Left forelimb (tissue), 1 donor: ENCODE measurements around the gene RELCH.

Experiments
- DNase-seq: peaks from one replicate; pipeline ENCODE4 v3.0.0-alpha.2; 2018; ENCODE audit warnings: low spot score

The RELCH gene

DNA sequence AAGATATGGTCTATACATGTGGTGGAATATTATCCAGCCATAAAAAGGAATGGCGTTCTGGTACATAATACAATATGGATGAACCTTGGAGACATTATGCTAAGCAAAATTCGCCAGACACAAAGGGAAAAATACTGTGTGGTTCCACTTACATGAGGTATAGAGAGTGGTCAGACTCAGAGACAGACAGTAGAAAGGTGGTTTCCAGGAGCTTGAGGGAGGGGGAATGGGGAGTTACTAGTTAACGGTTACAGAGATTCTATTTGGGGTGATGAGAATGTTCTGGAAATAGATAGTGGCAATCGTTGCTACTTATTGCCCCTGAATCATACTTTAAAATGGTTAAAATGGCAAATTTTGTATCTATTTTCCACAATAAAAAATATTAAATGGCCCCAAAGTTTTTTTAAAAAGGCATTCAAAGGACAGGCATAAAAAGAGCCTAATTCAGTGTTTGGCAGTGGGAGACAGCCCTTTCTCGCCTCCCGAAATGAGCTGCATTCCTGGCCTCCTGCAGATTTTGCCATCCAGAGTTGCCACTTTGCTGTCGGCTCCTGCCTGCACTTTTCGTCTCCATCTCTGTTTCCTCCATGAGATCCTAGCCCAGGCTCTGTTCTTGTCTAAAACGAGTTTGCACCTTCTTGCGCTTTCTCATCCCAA, 151.5 kb downstream of the RELCH start:
- DNase-seq, result no peak

DNA sequence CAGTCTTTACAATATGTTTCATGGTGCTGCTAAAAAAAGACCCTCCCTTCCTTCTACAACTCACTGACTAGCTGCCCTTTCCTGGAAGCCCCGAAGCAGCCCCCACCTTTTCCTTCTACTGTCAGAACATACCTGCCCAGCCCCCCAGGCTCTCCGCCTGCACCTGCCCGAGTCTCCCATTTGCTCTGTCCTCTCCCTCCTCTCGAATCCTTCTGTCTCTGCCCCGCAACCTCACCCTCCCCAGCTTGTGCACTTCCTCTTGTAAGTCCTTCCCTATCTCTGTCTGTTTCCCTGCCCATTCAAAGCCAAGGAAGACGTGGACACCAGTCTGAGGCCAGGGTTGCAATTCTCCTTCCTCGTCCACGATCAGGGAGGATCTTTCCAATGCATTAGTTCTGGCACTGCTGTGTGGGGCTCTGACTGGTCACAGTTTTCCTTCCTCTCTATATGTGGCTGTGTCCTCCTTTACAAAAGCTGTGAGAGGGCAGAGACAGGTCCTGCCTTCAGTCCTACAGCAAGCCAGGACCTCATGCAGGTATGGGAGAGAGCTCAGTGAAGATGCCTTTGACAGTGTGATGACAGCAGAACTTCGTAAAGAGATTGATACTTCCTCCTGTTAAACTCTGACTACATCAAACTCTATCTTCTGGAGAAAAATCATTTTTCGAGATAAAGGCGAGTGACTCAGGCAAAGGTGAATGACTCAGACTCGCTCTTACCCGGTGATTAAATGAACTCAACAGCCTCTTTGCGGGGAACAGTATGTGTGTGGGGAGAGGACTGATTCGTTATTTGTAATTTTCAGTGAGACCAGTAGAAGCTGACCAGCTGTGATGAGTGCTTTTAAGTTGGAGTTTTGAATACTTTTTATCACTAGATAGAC, 152.3 kb downstream of the RELCH start:
- no peak for DNase-seq

DNA sequence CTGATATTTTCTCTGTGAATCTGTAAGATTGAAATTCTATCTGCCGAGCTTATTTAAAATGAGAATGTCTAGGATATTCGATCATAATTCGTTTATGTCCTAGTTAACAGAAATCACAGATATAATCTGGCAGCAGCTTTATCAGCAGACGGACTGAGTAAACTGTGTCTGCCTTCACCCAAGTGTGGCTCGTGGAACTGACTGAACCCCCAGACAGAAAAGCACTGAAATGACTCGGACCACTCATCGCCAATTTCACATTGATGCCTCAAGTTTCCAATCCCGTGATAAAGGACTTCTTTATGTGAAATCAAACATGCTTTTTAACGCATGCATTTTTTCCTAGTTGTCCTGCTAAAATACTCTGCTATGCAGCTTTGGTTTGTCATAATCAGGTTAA, 153.9 kb downstream of the RELCH start:
- DNase-seq, result no peak

DNA sequence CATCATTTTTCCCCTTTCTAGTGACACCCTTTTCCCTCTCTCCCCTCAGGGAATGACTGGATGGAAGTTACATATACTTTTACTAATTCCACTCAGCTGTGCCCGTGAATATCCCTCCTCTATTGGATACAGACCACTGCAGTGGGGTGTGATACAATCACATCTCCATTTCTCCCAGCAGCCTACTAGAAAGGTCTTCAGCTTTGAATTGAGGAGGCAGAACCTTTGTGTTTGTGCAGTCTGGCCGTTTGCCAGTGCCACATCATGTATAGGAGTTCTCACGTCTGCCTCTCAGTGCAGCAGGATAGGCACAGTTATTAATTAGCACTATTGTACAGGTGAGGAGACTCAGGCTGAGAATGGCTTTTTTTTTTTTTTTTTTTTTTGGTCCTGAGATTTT, 154.4 kb downstream of the RELCH start:
- DNase-seq, result no peak

DNA sequence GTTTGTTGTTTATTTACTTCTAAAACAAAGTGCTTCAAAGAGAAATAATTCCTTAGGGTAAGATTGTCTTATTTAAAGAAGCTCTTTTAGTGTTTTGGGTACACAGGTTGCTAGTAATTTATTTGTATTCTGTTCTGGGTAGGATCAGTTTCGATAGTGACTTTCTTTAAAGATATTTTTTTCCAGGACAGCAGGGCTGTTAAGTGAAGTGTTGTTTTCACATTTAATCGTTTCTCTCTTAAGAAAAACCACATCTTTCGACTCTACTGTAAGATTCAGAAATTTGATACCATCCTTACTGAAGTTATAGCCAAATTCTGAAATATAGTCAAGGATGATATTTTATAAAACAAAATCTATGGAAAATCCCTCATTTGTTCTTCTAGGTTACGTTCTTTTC, 155.8 kb downstream of the RELCH start:
- no peak for DNase-seq

DNA sequence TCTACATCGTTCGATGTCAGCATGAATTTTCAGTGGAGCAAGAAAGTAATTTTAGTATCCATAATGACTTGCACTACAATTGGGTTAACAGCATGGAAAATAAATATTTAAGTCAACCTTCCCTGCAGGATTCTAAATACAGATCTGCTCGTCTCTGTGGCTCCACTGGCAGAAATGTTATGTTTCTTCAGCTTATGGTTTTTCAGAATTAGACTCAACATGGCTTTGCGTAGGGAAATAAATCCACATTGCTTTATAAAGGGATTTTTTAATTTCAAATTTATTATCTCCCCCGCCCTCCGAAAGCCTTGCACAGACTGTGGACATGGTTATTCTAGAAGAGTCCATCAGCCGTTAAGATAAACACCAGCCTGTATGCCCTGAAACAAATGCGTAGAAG, 156.3 kb downstream of the RELCH start:
- no peak for DNase-seq

DNA sequence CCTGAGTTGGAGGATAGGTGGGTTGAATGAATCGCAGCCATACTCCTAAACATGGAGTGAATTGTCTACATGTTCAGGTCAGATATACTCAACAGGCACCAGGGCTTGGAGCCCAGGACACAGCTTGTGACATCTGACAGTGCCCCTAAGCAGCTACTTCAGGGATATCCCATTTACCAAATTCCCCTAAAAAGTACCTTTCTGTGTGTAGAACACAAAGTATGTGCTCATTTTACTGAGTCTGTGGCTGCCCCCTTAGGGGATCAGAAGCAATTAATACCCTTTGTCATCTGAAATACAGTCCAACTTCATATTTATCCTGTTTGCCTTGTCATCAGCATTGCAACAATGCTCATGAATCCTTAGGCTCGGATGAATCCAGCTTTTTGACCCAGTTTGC, 158.9 kb downstream of the RELCH start:
- no peak for DNase-seq

DNA sequence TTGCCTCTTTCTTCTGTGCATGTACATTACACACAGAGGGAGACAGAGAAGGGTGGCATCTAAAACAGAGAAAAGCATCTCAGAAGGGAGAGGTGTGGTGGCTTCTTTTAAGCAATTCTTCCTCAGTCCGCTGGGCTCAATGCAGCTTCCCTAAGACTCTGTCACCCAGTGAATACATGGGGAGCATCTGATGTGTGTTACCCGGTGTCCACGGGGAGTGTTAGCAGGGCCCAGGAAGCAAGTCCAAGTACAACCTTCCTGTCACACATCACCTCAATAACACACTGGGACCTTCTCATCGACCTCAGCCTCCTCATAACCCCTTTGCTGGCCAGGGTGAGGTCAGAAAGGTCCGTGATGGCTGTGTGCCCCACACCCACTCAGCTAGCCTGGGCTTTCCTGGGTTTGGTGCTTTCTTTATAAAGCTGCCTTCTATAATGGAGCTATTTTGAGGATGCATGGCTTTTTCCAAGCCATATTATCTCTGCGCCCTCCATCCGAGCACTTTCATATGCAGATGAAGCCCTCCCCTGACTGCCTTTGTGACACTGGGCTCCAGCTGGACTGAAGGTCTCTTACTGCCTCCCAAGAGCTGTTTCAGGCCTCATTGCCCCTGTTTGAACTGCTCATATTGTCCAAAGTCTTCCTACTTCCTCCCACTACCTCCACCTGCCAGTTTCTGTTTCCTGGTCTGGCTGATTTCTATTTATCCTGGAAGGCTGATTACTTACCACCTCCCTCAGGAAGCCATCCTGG, 159.5 kb downstream of the RELCH start:
- no peak for DNase-seq

DNA sequence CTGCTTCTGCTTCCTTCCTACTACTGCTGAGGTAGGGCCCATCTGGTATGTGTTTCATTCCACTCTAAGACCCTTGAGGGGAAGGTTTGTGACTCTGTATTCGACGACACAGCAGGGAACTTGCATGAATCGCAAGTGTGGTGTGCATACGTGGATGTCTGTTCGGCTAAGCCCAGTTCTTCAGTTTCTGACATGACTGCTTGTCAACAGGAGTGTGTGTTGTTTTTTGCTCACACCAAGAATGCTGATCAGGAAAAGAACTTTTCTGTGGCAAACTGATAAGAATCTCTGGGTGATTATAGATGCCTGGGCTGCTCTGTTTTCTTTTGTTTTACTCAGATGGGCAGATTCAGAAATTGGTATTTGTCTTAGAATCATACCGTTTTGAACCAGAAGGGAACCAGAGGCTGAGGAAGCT, 160.0 kb downstream of the RELCH start:
- no peak for DNase-seq

DNA sequence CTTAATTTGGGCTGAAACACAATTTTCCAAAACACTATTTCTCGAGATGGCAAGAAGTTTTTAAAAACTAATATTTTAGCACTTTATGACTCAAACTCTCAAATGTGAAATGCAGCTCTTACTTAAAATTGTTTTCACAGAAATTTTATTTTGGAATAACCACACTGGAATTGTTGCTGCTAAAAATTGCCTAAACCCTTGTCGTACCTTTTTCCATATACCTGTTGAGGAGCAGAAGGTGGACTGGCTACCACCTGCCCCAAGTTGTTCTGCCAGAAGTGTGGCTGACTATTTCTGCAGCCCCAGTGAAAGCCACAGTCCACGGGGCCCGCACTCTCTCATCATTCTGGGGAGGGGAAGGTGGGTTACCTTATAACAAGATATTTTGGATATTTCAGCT, 161.4 kb downstream of the RELCH start:
- no peak for DNase-seq

DNA sequence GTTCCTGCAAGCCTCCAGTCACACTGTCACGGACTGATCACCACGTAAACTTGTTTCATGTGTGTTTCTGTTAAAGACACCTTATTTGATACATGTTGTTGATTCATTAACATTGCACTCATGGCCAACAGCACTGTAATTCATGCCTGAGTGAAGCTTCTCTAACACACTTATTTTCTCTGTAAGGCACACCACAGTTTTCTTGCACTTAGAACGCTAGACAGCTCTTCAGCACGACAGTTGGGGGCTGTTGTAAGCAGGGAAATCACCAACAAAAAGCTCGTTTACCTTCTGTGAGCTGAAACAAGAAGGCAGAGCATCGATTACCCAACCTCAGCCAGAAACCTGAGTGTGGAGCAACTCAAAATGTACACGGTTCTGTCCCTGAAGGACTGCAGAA, 166.1 kb downstream of the RELCH start:
- DNase-seq, result no peak

DNA sequence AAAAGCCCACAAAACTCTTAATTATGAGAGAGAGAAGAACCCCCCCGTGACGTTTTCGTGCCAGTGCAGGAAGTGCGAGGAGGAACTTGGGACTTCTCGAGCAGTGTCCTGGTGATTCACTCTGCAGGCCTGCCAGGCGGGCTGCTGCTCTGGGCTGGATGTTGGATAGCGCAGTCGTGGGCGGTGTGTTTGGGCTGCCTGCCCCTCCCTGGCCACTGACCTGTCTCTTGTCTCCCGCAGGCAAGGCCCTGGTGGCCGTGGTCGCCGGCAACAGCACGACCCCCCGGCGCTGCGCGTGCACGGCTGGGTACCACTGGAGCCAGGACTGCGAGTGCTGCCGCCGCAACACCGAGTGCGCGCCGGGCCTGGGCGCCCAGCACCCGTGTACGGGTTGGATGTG, 167.1 kb downstream of the RELCH start:
- DNase-seq, result no peak

DNA sequence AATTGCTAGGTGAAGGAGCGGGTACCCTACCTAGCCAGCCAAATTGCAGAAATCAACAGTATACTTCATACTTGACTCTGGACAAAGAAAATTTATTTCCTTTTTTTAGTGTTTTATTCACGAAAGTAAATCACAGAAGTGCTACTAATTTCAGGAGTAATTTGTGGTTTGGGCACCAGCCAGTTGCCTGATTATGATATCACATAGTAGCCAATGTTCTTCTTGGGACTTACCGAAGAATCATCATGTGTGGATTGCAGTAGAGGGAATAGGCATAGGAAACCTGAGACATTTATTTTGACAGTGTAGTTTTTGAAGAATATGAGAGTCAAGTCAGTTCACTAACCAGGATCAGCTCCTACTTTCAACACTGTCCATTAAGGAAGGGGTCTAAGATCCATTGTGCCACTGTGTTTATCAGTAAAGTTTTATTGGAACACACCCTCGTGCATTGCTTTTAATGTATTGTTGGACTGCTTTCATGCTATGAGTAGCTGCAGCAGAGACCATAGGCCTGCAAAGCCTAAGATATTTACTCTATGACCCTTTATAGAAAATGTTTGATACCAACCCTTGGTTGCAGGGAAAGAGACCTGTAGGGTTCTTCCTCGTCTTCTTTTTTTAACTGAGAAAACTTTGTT, 170.1 kb downstream of the RELCH start:
- DNase-seq, result no peak
